Vagina (tissue), 2 donors: Measurements from ENCODE around the gene GPR158.

Experiments
- CTCF ChIP-seq, 3 experiments: fragments of 450-650 bp in 2 of 3; fragments of 200-600 bp in 1 of 3; sonication (generic) in 1 of 3; IDR thresholded peaks; one replicate each; pipeline ENCODE4 v1.5.1; 2017 to 2019; ENCODE audit warnings: antibody characterized with exemption in 3 of 3, mild to moderate bottlenecking in 2 of 3, moderate library complexity in 2 of 3
- POLR2AphosphoS5 ChIP-seq, 2 donors: sonication (generic); formaldehyde crosslinking; IDR thresholded peaks; one replicate each; pipeline ENCODE4 v1.9.0; 2017; ENCODE audit warnings: antibody characterized with exemption in 2 of 2, mild to moderate bottlenecking in 2 of 2, low read depth in 1 of 2; ENCODE audit not compliant: insufficient read depth in 1 of 2

DNA sequence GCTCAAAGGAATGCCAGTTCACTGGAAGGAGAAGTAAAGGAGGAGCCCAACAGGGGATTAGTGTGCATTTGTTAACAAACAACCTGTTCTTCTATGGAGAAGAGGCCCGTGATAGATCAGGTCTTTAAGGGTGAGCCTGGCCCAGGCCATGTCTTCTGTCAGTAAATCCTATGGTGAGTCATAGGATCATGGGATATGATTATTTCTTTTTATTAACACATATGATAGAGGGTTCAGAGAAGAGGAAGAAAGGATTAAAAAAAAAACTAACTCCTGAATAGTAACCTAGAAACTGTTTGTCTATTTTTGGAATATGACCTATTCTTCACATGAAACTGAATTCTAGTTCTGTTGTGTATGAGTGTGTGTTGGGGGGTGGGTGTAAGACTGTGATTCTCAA, 70.4 kb downstream of the GPR158 start:
- TF ChIP-seq POLR2AphosphoS5 (IDR thresholded peaks at IDR 0.05; ENCODE audit: insufficient read depth in 1 of 2, low read depth in 1 of 2) = no peak
- TF ChIP-seq CTCF (IDR thresholded peaks at IDR 0.05) = no peak
